ENCODE data around the gene PXDN.

The PXDN gene

DNA sequence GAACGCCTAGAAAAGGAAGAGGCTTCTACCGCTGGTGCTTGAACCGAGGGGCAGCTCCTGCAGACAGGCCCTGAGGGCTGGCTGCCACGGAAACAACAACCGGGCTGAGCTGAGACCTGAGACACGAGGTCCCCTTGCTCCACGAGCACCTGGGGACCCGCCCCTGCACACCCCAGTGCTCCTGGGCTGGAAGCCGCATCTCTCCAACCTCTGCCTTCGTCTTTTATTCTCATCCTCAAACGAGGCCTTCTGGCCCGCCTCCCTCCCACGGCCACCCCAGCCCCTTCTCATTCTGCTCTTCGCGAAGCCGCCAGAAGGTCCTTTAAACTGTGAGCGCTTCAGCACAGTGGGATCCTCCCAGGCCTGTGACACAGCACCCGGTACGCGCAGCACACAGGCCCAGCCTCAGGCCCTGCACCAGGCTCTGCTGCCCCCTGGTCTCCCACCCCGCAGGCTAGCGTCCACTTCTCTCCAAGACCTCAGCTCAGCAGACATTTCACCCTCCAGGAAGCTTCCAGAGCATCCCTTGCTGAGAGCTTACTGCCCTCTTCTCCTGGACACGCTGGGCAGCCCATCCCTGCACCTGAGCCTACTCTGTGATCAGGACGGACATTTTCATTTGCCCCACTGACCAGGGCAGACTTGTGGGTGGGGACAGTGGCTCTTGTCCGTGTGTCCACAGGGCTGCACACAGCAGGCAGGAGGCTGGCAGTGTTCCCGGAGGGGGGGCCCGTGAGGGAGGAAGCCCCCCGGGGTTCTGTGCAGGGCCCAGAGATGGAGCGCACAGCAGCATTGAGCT, 149.7 kb downstream of the PXDN start:
- no peak for DNase-seq (ENCODE audit: low read depth)

DNA sequence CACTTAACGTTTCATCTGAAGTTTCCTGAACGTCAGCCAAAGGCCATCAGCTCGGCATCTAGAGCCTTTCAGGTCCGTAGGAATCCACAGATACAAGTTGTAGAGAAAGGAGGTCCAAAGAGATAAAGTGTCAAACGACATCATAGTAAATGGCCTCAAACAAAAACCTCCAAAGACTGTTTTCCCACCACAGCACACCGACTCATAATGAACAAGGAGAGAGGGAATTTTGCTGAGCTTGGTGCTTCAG, 150.3 kb downstream of the PXDN start:
- DNase-seq (ENCODE audit: low read depth): no peak

DNA sequence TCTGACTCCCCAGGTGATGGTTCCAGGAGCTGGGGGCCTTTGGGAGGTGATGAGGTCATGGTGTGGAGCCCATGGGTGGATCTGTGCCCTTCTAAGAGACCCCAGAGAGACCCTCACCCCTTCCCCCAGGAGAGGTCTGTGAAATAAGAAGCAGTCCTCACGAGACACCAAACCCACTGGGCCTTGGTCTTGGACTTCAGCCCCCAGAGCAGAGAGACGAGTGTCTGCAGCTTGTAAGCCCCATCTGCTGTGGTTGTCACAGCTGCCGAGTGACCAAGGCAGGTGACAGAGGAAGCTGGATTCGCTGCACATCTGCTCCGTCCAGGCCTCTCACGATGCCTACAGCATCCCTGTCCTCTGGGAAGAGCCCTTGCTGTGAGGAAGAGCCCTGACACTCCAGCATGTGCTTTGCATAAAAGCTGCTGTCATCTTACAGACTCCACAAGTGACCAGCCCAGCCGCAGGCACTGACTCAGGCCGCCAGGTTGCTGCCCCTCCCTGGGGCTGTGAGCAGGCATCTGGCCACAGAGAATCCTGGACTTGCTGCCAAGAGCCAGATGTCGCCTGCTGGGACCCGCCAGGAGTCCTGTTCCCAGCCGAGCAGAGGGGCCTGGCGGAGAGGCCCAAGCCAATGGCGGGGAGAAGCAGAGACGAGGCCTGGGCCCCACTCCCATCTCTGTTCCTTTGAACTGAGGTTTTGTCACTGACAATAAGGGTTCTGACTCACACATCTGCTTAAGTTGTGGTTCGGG, 150.8 kb downstream of the PXDN start:
- DNase-seq (ENCODE audit: low read depth): peak; percentile 92

DNA sequence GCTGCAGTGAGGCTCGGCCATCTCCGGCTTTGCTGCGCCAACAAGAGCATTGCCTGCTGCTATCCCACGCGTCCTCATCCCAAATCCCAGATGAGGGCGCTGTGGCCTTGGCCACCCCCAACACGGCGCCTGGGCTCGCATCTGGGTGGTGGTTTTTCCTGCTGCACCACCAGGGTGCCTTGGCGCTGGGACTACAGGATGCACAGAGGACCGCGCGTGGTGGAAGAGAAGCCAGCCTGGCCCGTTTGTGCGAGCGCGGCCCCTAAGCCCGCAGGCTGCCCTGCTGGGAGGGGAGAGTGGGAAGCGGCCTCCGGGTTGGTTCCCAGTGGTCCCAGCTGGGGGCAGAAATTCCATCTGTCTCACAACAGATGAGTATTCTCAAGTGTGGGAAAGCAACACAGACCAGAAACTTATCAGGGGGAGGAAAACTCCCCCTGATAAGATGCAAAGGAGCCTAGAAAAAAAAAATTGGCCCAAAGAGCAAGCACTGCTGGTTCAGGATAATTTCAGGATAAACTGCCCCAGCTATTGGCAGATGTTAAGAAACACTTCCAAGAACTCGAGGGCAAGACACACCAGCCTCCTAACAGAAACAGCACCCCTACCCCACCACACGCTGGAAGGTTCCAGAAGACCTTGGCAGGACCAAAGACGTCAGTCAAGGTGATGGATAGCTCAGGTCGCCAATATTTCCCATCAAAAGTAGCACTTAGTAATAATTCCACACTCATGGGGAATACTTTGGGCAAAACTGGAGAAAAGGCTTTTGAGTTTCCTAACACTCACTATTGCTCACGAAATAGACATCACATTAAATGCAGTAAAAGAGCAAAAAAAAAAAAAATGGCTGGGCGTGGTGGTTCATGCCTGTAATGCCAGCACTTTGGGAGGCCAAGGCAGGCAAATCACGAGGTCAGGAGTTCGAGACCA, 152.1 kb downstream of the PXDN start:
- DNase-seq (ENCODE audit: low read depth): peak; percentile 13

DNA sequence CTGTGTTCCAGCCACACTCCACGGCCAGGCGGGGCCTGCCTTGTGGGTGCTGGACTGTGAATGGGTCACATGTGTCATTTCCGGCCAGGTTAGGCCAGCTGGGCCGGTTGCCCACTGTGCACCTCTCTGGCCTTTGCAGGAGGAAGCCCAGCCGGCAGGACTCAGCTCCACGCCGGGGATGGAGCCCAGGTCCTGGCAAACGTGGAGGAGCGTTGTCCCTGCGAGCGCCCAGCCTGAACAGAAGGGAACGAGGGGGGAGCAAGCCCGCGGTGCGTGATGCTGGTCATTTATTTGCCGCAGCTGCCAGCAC, 152.9 kb downstream of the PXDN start:
- no peak for DNase-seq (ENCODE audit: low read depth)

DNA sequence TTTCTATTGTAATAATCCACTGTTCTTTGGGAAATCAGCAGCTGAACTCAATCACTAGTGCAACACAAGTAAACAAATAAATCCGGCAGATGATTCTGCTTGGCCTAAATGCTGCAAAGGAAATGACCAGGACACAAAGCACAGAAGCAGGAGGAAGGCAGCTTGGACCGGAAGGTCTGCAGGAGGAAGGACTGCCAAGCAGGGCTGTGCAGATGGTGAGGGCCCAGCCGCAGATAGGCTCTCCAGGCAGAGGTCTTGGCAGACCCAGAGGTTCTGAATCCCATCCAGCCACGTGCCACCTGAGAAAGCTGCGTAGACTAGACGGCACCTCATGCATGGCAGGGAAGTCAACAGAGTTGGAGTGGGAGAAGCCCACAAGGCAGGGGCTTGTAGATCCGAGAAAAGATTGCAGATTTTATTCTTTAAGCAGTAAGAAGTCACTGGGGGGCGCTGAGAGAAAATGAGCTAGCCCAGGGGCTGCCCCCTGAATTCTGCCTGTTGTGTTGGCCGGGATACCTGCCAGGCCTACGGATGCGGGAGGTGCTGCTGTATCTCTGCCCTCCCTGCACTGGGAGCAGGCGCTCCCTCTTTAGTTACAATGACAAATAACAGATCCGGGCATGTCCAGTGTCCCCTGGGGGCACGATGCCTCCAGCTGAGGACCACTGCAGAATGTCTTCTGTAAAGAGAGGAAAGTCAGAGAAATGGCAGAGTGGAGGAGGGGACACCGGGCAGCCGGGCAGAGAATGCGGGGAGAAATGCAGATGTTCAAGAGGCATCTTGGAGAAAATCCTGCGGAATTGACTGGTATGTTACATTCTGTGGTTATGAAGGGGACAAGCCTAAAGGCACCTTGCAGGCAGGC, 153.5 kb downstream of the PXDN start:
- DNase-seq (ENCODE audit: low read depth): no peak

DNA sequence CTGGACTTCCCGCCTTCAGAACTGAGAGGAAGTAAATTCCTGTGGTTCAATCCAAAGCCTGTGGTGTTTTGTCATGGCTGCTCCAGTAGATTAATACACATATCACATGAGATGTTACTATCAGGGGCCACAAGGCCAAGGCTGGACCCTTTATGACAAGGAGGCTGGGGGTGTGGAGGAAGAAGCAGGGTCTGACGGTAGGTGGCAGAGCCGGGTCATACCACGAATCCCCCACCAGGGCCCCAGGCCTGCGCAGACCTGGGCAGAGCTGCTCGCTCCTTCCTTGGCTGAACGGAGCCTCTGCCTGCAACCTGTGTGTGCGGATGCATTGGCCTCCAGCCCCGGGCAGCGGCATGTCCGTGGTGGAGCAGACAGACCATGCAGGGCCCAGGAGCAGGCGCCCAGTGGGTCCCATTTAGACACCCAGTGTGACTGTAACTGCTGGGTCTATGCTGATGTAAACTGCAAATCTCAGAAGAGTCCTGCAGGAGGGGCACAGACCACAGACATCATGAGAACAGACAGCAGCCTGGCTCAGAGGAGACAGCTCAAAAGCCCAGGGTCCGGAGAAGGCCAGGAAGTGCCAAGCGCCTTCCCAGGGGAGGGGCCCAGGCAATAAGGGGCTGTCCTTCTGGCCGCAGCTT, 155.2 kb downstream of the PXDN start:
- DNase-seq (ENCODE audit: low read depth): peak; percentile 62

DNA sequence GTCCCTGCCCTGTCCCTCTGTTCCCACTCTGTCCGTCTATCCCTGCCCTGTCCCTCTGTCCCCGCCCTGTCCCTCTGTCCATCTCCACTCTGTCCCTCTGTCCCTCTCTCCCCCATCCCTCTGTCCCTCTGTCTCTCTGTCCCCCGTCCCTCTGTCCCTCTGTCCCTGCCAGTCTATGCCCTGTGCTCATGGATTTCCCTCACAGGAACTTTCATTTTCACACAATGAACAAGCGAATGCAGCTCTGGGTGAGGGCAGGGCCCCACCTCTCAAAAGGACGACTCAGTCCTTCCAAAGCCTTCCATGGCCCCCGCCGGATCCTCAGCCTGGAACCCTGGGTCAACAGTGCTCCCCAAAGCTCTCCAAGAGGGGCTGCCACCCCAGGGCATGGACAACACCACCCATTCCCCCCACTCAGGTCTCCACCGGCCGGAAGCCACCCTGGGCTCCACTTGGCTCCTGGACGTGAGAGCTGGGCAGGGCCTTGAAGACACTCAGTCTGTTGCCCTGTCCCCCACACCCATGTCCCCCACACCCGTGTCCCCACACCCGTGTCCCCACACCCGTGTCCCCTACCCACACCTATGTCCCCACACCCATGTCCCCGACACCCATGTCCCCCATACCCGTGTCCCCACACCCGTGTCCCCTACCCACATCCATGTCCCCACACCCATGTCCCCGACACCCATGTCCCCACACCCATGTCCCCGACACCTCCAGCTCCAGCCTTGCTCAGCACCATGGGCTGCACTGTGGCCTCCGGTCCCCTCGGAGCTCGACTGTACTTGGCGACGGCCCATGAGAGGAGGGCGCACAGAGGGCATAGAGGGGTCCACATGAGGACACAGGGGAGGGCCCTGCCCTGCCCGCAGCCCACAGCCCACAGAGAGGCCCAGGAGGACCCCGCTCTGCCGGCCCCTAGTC, 156.0 kb downstream of the PXDN start:
- no peak for DNase-seq (ENCODE audit: low read depth)

DNA sequence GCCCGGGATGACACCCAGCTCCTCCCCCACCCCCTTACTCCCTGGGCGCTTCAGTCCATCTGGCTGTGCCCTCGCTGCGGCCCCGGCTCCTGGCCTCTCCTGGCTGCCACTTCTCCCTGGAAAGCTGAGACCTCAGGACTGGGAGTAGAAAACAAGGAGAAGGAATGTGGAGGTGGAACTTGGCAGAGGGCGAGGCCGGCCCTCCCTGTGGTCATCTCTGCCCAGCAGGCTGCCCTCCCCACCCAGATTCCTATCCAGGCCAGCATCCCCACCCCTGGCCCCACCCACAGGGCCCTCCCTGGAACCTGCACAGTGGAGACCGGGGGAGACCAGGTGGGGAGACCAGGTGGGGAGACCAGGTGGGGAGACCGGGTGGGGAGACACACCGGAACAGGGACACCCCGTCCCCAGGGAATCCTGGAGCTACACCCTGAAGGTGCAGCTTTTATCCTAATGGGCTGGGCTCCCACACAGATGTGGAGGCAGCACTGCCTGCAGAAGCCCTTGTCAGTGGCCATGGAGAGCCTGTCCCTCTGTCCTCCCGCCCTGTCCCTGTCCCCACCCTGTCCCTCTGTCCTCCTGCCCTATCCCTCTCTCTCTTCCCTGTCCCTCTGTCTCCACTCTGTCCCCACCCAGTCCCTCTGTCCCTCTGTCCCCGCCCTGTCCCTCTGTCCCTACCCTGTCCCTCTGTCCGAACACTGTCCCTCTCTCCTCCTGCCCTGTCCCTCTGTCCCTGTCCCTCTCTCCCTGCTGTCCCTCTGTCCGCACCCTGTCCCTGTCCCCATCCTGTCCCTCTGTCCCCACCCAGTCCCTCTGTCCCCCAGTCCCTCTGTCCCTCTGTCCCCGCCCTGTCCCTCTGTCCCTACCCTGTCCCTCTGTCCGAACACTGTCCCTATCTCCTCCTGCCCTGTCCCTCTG, 157.1 kb downstream of the PXDN start:
- no peak for DNase-seq (ENCODE audit: low read depth)

DNA sequence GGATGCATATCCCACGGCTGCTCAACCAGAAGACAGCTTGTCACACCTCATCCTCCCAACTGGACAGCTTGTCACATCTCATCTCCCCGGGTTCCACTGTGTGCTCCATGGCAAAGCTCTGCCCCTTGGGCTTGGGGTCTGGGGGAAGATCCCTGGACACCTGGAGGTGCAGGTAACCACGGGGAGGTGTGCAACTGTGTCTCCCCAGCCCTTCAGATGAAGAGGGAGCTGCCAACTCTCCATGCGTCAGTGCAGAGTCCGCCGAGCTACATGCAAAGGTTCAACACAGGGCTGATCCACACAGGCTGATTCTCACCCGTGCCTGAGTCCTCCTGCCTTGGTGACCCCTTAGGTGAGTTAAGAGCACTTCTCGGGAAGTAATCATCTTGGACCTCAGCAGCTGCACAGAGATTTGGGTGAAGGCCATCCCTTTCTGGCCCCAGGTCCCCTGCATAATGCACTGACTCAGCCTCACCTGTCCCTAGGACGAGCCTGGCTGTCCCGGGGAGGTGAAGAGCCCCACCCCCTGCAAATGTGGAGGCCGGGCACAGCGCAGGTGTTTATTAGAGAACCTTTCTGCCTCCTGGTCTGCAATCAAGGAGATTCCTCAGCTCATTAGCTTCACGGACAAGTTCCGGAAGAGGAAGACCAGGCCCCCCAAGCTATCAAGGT, 157.9 kb downstream of the PXDN start:
- no peak for DNase-seq (ENCODE audit: low read depth)

DNA sequence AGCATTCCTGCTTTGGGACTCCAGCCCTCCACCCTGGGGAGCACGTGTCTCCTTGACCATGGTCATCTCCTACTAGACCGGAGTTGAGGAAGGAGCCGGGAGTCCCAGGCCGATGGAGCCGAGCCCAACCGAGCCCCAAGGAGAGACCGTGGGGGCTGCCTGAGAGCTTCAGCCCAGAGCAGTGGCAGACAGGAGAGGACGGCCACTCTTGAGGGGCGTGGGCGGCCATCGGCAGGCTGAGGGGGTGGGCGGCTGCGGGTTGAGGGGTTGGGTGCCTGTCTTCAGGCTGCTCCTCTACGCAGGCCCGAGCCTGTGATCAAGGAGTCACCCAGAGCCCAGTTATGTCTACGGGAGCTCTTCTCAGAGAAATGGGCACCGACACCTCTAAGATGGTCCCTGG, 158.7 kb downstream of the PXDN start:
- DNase-seq (ENCODE audit: low read depth): no peak

DNA sequence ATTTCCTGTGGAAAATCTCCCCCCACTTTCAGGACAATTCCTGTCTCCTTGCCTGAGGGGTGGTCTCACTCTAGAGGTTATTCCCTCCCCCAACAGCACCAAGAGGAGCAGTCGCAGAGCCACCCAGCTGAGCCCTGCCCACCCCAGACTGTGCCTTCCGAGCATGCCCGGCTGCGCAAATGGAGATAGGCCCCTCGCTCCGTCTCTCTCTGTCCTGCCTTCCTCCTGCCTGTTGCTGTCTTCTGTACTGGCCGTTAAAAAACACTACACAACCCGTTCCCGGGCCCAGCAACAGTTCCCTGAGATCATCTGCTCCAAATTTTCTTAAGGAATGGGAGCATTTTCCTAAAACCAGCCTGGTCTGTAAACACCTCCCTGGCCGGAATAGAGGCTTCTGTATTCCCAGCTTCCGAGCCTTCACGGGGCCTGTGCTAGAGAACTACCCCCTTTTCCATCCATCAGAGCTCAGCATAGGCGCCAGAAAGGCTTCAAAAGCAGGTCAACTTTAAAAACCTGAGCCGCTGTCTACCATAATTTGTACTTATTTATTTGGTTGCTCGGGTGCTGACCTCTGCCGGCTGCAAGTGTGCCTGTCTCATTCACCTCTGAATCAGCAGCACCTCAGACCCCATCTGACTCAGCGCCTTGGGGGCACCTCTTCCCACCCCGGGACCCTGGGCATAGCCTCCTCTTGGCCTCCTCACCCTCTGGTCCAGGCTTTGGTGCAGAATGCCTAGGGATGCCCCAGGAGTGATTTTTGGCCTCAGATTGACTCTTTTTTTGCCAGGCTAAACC, 159.4 kb downstream of the PXDN start:
- DNase-seq (ENCODE audit: low read depth): no peak

DNA sequence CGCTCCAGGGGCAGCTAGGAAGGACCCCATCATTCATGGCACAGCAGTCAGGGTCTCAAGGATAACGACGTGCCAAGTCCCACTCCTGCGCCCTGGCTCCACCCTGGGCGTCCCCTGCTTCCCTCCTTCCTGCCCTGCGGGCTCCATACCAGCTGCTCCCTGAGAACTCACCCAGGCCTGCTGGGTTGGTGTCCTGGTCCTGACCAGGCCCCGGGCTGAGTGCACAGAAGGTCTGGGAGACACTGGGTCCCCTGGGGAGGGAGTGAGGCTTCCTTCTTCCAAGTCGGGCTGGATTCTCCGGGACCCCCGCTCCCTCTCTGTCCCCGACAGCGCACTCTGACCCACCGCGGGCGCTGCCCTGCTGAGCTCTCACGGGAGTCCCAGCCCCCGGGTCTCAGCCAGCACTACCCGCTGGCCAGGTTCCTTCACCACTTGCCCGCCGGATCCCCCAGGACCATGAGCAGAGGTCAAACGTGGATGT, 160.2 kb downstream of the PXDN start:
- DNase-seq (ENCODE audit: low read depth): no peak

DNA sequence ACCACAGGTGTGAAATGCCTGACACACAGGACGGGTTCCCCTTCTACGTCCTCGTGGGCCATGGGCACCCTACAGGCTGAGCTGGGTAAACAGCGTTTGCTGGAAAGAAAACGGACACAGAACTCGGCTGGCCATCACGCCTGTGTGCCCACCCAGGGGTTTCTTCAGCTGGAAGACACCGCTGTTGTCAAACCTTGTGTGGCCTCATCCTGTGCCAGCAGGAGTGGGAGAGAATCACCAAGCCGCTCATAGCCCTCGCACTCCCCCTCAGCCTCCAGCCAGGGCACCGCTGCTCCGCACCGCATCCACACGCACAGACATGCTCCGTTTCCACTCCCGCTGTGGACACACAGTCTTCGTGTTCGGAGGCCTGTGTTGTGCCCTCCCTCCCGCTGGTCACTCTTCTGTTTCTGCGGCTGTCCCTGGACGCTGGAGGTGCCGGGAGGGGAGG, 161.4 kb downstream of the PXDN start:
- no peak for DNase-seq (ENCODE audit: low read depth)

DNA sequence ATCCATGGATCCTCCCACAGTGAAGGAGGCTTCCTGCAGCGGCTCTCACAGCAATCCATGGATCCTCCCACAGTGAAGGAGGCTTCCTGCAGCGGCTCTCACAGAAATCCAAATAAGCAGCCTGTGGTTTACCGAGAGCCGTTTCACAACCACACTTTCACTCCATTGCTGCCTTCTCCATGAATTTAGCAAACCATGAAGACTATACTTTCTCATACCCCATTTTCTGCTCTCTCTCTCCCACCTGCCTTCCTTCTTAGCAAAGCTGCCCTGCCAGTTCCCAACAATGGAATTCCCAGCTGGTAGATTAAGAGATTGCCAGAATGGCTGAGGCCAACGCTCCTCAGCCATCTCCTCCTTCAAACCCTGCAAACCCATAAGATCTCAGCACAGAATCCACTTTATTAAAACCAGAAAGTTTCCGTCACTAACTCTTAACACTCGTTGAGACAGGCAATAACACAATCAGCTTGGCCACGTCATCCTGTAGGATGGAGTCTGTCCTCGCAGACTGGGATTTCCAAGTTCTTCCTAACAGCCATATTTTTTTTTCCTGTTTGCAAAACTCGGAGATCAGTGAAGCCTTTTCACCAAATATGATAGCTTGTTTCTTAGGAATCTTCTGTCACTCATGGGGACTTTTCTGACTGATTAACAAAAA, 162.2 kb downstream of the PXDN start:
- peak; percentile 51 for DNase-seq (ENCODE audit: low read depth)

All from EH (cell line).